HEK293T (cell line): ENCODE measurements around the gene CCDC14.
"Not testable (repeated sequence)": the region's sequence is repeated elsewhere in the genome, so short reads cannot be mapped to it uniquely, and the experiment has no call there.

Source experiments
- CTCF ChIA-PET: fragments of 350-600 bp; formaldehyde crosslinking; extraction: SDS; loops from one replicate; lab custom pipeline; 2021; ENCODE audit warnings: antibody characterized with exemption, inconsistent platforms; lab: Yijun Ruan, JAX
- POLR2A ChIA-PET: fragments of 350-600 bp; formaldehyde crosslinking; extraction: SDS; loops from one replicate; lab custom pipeline; 2020; ENCODE audit warnings: antibody characterized with exemption, inconsistent platforms; lab: Yijun Ruan, JAX
- DNase-seq: peaks from one replicate; pipeline ENCODE4 v3.0.0; 2012; ENCODE audit warnings: mixed read lengths; ENCODE audit errors: extremely low spot score
- ARNT ChIP-seq: fragments of 450-650 bp; IDR thresholded peaks from 2 replicates; pipeline ENCODE4 v1.6.1; 2017; ENCODE audit warnings: mild to moderate bottlenecking
- BHLHE40 ChIP-seq: fragments of 450-650 bp; IDR thresholded peaks from 2 replicates; pipeline ENCODE4 v1.6.1; 2016; ENCODE audit warnings: mild to moderate bottlenecking, moderate library complexity, borderline replicate concordance
- CTBP1 ChIP-seq: fragments of 450-650 bp; IDR thresholded peaks from 2 replicates; pipeline ENCODE4 v1.6.1; 2016; ENCODE audit warnings: borderline replicate concordance
- ELF4 ChIP-seq: fragments of 450-650 bp; IDR thresholded peaks from 2 replicates; pipeline ENCODE4 v1.6.1; 2017; ENCODE audit warnings: antibody characterized with exemption
- FOXA1 ChIP-seq: fragments of 450-650 bp; IDR thresholded peaks from 2 replicates; pipeline ENCODE4 v1.6.1; 2016; ENCODE audit warnings: mild to moderate bottlenecking
- FOXK2 ChIP-seq: fragments of 450-650 bp; IDR thresholded peaks from 2 replicates; pipeline ENCODE4 v1.6.1; 2016; ENCODE audit warnings: mild to moderate bottlenecking
- FOXM1 ChIP-seq: fragments of 450-650 bp; IDR thresholded peaks from 2 replicates; pipeline ENCODE4 v1.6.1; 2017; ENCODE audit warnings: mild to moderate bottlenecking, borderline replicate concordance
- HDGF ChIP-seq: fragments of 450-650 bp; IDR thresholded peaks from 2 replicates; pipeline ENCODE4 v1.6.1; 2017; ENCODE audit warnings: antibody characterized with exemption, borderline replicate concordance
- L3MBTL2 ChIP-seq: fragments of 450-650 bp; conservative IDR thresholded peaks from 2 replicates; pipeline ENCODE4 v1.6.1; 2016; ENCODE audit warnings: mild to moderate bottlenecking
- LEF1 ChIP-seq: fragments of 450-650 bp; IDR thresholded peaks from 2 replicates; pipeline ENCODE4 v1.6.1; 2017; ENCODE audit warnings: mild to moderate bottlenecking, borderline replicate concordance
- NFRKB ChIP-seq: fragments of 450-650 bp; IDR thresholded peaks from 2 replicates; pipeline ENCODE4 v1.6.1; 2016; ENCODE audit warnings: mild to moderate bottlenecking, moderate library complexity
- SP1 ChIP-seq: fragments of 450-650 bp; IDR thresholded peaks from 2 replicates; pipeline ENCODE4 v1.6.1; 2017
- SUZ12 ChIP-seq: fragments of 450-650 bp; IDR thresholded peaks from 2 replicates; pipeline ENCODE4 v1.6.1; 2016; ENCODE audit warnings: mild to moderate bottlenecking
- TARDBP ChIP-seq: fragments of 450-650 bp; IDR thresholded peaks from 2 replicates; pipeline ENCODE4 v1.6.1; 2016
- ZNF384 ChIP-seq: fragments of 450-650 bp; IDR thresholded peaks from 2 replicates; pipeline ENCODE4 v1.6.1; 2016
- TF ChIP-seq, protein P1 (sequence below): fragments of 450-650 bp; IDR thresholded peaks from 2 replicates; pipeline ENCODE4 v1.6.1; 2016

CCDC14 gene

DNA sequence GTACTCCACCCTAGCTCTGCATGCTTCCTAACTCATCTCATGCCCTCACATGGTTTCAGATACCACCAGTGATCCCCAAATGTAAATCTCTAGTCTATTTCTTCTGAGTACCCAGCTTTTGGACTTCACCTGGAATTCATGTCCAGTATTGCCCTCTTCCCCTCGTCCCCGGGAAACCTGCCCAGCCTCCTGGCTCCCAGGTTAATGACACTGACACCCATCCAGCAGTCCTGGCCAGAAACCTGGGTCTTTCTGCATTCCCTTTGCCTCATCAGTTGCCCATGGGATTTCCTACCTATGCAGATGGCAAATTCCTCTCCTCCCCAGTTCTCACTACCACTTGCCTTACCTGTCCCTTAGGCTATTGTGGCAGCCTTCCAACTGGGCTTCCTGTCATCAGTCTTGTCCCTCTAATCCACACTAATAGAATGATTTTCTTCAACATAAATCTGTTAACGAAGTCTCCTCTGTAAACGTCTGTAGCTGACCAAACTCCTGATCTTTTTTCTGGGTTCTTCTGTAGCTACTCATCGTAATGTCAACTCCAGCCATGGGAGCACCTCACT lies 61.6 kb downstream of the CCDC14 start:
- no peak for DNase-seq
- POLR2A ChIA-PET, result no interaction called here
- CTCF ChIA-PET, result no interaction called here
- TF ChIP-seq ZNF384 (no peak), FOXM1 (no peak), SP1 (no peak), ARNT (no peak), SUZ12 (no peak), FOXA1 (no peak), L3MBTL2 (no peak), HDGF (no peak), TARDBP (no peak), ELF4 (no peak), LEF1 (no peak), BHLHE40 (no peak), FOXK2 (no peak)
- TF ChIP-seq, protein P1, sequence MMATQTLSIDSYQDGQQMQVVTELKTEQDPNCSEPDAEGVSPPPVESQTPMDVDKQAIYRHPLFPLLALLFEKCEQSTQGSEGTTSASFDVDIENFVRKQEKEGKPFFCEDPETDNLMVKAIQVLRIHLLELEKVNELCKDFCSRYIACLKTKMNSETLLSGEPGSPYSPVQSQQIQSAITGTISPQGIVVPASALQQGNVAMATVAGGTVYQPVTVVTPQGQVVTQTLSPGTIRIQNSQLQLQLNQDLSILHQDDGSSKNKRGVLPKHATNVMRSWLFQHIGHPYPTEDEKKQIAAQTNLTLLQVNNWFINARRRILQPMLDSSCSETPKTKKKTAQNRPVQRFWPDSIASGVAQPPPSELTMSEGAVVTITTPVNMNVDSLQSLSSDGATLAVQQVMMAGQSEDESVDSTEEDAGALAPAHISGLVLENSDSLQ, result no peak

DNA sequence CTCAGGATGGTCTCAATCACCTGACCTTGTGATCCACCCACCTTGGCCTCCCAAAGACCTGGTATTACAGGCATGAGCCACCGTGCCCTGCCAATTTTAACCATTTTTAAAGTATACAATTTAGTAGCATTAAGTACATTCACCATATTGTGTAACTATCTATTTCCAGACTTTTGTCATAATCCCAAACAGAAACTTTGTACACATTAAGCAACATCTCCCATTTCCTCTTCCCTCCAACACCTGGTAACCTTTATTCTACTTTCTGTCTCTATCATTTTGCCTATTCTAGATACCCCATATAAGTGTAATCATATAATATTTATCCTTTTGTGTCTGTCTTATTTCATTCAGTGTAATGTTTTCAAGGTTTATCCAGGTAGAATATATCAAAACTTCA lies 68.0 kb downstream of the CCDC14 start:
- POLR2A ChIA-PET, result no interaction called here
- CTCF ChIA-PET, result no interaction called here
- no peak for DNase-seq
- TF ChIP-seq ZNF384 (no peak), L3MBTL2 (no peak), SP1 (no peak), HDGF (no peak)

DNA sequence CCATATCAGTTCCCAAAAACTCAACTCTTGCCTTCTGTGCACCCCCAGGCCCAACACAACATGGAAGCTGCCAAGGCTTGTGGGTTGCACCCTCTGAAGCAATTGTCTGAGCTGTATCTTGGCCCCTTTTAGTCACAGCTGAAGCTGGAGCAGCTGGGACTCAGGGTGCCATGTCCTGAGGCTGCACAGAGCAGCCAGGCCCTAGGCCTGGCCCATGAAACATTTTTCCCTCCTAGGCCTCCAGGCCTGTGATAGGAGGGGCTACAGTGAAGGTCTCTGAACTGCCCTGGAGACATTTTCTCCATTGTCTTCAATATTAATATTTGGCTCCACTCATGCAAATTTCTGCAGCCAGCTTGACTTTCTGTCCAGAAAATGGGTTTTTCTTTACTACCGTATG lies 68.8 kb downstream of the CCDC14 start:
- DNase-seq, result no peak
- TF ChIP-seq FOXM1, result no peak
- CTCF ChIA-PET, result no interaction called here
- POLR2A ChIA-PET, result no interaction called here

DNA sequence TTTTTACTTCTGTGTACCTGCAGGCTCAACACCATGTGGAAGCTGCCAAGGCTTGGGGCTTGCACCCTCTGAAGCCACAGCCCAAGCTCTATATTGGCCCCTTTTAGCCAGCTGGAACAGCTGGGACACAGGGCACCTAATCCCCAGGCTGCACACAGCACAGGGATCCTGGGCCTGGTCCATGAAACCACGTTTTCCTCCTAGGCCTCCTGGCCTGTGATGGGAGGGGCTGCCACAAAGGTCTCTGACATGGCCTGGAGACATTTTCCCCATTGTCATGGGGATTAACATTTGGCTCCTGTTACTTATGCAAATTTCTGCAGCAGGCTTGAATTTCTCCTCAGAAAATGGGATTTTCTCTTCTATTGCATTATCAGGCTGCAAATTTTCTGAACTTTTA lies 70.0 kb downstream of the CCDC14 start:
- POLR2A ChIA-PET, CTCF ChIA-PET, DNase-seq: not testable (repeated sequence)

DNA sequence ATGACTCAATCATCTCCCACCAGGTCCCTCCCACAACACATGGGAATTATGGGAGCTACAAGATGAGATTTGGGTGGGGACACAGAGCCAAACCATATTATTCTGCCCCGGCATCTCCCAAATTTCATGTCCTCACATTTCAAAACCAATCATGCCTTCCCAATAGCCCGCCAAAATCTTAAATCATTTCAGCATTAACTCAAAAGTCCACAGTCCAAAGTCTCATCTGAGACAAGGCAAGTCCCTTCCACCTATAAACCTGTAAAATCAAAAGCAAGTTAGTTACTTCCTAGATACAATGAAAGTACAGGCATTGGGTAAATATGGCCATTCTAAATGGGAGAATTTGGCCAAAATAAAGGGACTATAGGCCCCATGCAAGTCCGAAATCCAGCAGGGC lies 70.9 kb downstream of the CCDC14 start:
- CTCF ChIA-PET, POLR2A ChIA-PET, DNase-seq: not testable (repeated sequence)

DNA sequence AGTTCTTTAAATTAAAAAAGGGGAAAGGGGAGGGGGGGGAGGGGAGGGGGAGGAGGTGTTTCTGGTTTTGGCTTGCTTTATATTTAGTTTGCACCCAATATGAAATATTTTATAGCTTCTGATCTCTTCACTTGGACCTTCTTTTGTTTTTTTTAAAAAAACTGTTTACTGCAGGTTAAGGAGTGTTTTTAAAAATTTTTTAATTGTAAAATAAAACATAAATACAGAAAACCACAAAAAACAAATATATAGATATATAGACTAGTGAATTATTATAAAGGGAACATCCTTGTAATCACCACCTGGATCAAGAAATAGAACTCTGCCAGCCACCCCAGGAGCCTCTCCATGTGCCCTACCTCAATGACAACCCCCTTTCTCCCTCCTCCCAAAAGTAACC lies 76.0 kb downstream of the CCDC14 start:
- ChIA-PET CTCF (no interaction called here), POLR2A (no interaction called here)
- no peak for TF ChIP-seq HDGF
- TF ChIP-seq, protein P1, result no peak
- no peak for TF ChIP-seq SUZ12
- no peak for TF ChIP-seq L3MBTL2
- no peak for TF ChIP-seq BHLHE40
- TF ChIP-seq TARDBP, result no peak
- no peak for TF ChIP-seq FOXA1
- TF ChIP-seq NFRKB, result no peak
- no peak for TF ChIP-seq FOXK2
- TF ChIP-seq ZNF384, result no peak
- no peak for TF ChIP-seq CTBP1
- DNase-seq, result no peak

DNA sequence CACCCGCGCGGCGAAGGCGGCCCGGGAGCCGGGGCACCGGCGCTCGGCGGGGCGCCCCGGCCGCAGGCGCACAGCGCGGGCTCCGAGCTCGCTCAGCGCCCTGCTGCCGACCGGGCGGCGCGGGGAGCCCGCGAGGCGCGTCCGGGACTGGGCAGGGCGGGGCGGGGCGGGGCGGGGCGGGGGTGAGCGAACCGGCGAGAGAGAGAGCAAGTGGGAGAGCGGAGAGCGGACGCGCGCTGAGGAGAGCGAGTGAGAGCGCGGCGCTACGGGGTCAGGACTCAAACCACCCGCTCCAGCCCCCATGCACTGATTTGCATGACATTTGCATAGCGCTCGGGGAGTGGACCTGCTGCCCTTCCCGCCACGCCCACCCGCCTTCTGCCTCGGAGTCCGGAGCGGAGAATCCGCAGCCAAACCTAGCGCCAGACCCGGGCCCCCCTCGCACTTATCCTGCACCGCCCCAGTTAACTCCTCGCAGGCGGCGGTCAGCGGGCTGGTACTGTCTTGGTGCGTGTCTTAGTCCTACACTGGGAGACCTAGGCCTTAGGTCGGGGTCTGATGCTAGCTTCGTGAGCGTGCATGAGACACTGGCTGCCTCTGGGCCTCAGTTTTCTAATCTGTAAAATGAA lies 76.7 kb downstream of the CCDC14 start, which contains the start of gene MYLK:
TSS of gene MYLK (minus strand) at position 130 of the 629 bp plus-strand sequence. CDS start 90,491 bp downstream, outside the sequence.
- ChIA-PET CTCF (no interaction called here), POLR2A (no interaction called here)
- TF ChIP-seq ARNT (no peak), FOXM1 (no peak), CTBP1 (no peak), L3MBTL2 (peak; percentile 44; the same call in 1 of the 2 replicates), NFRKB (no peak), BHLHE40 (no peak)
- peak; percentile 86 for DNase-seq

DNA sequence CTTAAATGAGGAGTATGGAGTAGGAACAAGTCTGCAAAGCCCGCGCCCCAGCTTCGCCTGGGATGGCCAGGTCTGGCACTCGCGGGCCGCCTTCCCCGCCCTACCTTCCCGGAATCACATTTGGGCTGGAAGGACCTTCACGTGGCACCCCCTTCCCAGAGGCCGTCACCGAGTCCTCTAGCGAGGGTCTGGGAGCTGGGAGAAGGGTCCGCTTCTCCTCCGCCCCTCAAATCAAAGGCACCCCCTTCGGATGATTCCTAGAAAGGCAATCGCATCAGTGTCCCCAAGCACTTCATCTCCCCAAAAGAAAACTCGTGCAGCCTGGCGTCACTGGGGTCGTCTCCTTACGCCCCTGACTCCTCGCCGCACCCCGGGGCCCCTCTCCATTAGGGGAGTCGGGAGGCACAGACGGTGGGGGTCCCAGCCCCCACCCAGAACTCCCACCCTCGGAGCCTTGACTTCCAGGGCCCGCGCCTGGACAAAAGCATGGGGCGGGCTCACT lies 77.3 kb downstream of the CCDC14 start:
- TF ChIP-seq NFRKB (no peak), HDGF (no peak), SUZ12 (no peak), SP1 (no peak), ARNT (no peak), ELF4 (no peak), BHLHE40 (no peak), FOXA1 (no peak), FOXK2 (no peak), L3MBTL2 (no peak), ZNF384 (no peak), FOXM1 (no peak), CTBP1 (no peak), TARDBP (no peak), LEF1 (no peak)
- TF ChIP-seq, protein P1, result no peak
- ChIA-PET POLR2A (no interaction called here), CTCF (no interaction called here)
- no peak for DNase-seq
